Spleen (tissue), 11 donors: ENCODE results near the gene EPHB2. TPM values are rescaled to one million over a fixed set of nuclear protein-coding genes. Genes with fewer than 3 reads are reported as not detected.
A peak's percentile ranks its signal among the peaks of the same experiment; 100 is the strongest.

Experiments used
- DNase-seq: peaks from one replicate; pipeline ENCODE4 v3.0.0-alpha.2; 2020
- H3K27ac ChIP-seq, 8 donors: fragments of 200-600 bp; sonication (generic) in 7 of 8; 1 replicate in 4 of 8; 2 replicates in 4 of 8; pipeline versions ENCODE4 v1.5.0 to v1.8.0; 2016 to 2021; ENCODE audit warnings: inconsistent platforms in 4 of 8, mild to moderate bottlenecking in 4 of 8, moderate library complexity in 1 of 8
- H3K27me3 ChIP-seq, 7 donors: fragments of 200-600 bp; sonication (generic) in 6 of 7; replicated peaks in 1 of 7; 1 replicate in 4 of 7; 2 replicates in 3 of 7; pipeline versions ENCODE4 v1.5.0 to v1.8.0; 2016 to 2021; ENCODE audit warnings: inconsistent platforms in 3 of 7, mild to moderate bottlenecking in 1 of 7
- H3K36me3 ChIP-seq, 6 donors: fragments of 200-600 bp; sonication (generic) in 5 of 6; 1 replicate in 4 of 6; 2 replicates in 2 of 6; pipeline versions ENCODE4 v1.5.0 to v1.8.0; 2016 to 2021; ENCODE audit warnings: inconsistent platforms in 2 of 6
- H3K4me1 ChIP-seq, 6 donors: fragments of 200-600 bp; sonication (generic) in 5 of 6; 1 replicate in 3 of 6; 2 replicates in 3 of 6; pipeline versions ENCODE4 v1.5.0 to v1.8.0; 2016 to 2021; ENCODE audit warnings: inconsistent platforms in 3 of 6
- H3K4me3 ChIP-seq, 8 donors: fragments of 200-600 bp; sonication (generic) in 7 of 8; 1 replicate in 4 of 8; 2 replicates in 4 of 8; pipeline versions ENCODE4 v1.5.0 to v1.8.0; 2016 to 2021; ENCODE audit warnings: inconsistent platforms in 4 of 8, mild to moderate bottlenecking in 4 of 8, moderate library complexity in 2 of 8
- H3K9me3 ChIP-seq, 8 donors: fragments of 200-600 bp; sonication (generic) in 7 of 8; 1 replicate in 4 of 8; 2 replicates in 4 of 8; pipeline versions ENCODE4 v1.5.0 to v1.8.0; 2016 to 2021; ENCODE audit warnings: inconsistent platforms in 4 of 8
- POLR2A ChIP-seq, 3 donors: fragments of 450-650 bp; IDR thresholded peaks; one replicate each; pipeline ENCODE4 v1.5.1; 2017; ENCODE audit warnings: antibody characterized with exemption in 3 of 3, mild to moderate bottlenecking in 1 of 3
- POLR2AphosphoS5 ChIP-seq, 3 donors: sonication (generic); formaldehyde crosslinking; IDR thresholded peaks; one replicate each; pipeline ENCODE4 v1.5.1; 2017; ENCODE audit warnings: antibody characterized with exemption in 3 of 3
- WGBS, 5 donors: extraction: QIAGEN DNeasy Blood & Tissue Kit in 3 of 5; methylation state at CpG; one replicate each; pipeline versions ENCODE4 v1.1.5 to v1.1.7; 2013 to 2018; 5-methylcytosine and 5-hydroxymethylcytosine counted together
- intact Hi-C: fragments of 100-400 bp; cut with DNase I; formaldehyde crosslinking; loops from one replicate; pipeline ENCODE4 v1.15.0; 2023; ENCODE audit warnings: low total_unique reads
- polyA plus RNA-seq, 3 donors: library from polyadenylated mRNA; stranded (reverse); fragments of 200-250 nt; gene quantifications; one replicate each; pipeline ENCODE4 v1.2.1, GENCODE V29; 2013
- total RNA-seq, 7 donors: library from RNA; depleted of rRNA in 3 of 7; stranded (reverse); fragments of >200 nt in 3 of 7; fragmentation: NEBNext Ultra II Directional in 4 of 7; extraction: Animal tissue kit (Norgen Biotek cat#: 25700) in 4 of 7; gene quantifications; one replicate each; pipeline versions ENCODE4 v1.1.0 to v1.2.1, GENCODE V29; 2016 to 2021
- TF ChIP-seq, protein P1 (sequence below), 11 experiments: fragments of 200-600 bp in 7 of 11; fragments of 450-650 bp in 4 of 11; sonication (generic) in 4 of 11; IDR thresholded peaks in 8 of 11; conservative IDR thresholded peaks in 3 of 11; 1 replicate in 7 of 11; 2 replicates in 4 of 11; pipeline versions ENCODE4 v1.4.0 to v1.8.0; 2016 to 2021; ENCODE audit warnings: antibody characterized with exemption in 11 of 11, inconsistent platforms in 4 of 11, mild to moderate bottlenecking in 1 of 11
- donor health status: healthy with polysubstance abuse.
- donor health status: DM: no; HTN: no; CAD: no; lungs with moderate emphysema.
- donor health status: DM: no; HTN: no; CAD: no.
- donor health status: Bipolar disorder and iron deficiency.
- donor health status: healthy.
- donor health status: DM: no; HTN: no; CAD: no.
- donor health status: DM: yes; HTN: yes; CAD: no.

EPHB2 gene
- total and polyA plus RNA-seq, 10 donors = 0.67 to 9.3 (median 6.3) TPM

DNA sequence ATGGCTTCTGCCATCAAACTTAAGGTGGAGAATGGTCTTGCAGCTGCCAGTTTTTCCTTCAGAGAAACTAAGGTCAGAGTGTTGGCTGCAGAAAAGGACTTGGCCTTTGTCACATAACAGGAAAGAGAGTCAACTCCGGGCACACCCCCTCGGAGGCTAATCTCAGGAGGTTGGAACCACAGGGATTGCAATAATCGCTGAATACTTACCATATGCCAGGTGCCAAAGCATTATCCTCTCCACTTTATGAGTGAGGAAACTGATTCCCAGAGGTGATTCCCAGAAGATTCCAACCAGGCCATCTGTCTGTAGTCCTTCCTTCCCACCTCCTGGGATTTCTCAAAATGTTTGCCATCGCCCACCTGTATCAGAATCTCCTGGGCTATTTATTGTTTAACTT, 208.0 kb downstream of the EPHB2 start:
- TF ChIP-seq, protein P1, sequence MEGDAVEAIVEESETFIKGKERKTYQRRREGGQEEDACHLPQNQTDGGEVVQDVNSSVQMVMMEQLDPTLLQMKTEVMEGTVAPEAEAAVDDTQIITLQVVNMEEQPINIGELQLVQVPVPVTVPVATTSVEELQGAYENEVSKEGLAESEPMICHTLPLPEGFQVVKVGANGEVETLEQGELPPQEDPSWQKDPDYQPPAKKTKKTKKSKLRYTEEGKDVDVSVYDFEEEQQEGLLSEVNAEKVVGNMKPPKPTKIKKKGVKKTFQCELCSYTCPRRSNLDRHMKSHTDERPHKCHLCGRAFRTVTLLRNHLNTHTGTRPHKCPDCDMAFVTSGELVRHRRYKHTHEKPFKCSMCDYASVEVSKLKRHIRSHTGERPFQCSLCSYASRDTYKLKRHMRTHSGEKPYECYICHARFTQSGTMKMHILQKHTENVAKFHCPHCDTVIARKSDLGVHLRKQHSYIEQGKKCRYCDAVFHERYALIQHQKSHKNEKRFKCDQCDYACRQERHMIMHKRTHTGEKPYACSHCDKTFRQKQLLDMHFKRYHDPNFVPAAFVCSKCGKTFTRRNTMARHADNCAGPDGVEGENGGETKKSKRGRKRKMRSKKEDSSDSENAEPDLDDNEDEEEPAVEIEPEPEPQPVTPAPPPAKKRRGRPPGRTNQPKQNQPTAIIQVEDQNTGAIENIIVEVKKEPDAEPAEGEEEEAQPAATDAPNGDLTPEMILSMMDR (IDR thresholded peaks at IDR 0.05 in 8 of 11, conservative IDR thresholded peaks at IDR 0.05 in 3 of 11) = no peak
- TF ChIP-seq POLR2A (IDR thresholded peaks at IDR 0.05) (no peak), POLR2AphosphoS5 (IDR thresholded peaks at IDR 0.05) (no peak)
- DNase-seq = no peak
- Histone ChIP-seq H3K4me3 (no peak overlapping the region), H3K27ac (no peak overlapping the region), H3K4me1 (peaks cover 0 to 22% (median 8%) of the 10 kb centered on the region in 6 donors), H3K9me3 (no peaks in the 10 kb centered on the region), H3K27me3 (peaks cover 0 to 16% (median 0%) of the 10 kb centered on the region in 7 donors), H3K36me3 (no peaks in the 10 kb centered on the region)
- WGBS, 5 donors = 69 to 87% (median 80%) methylated on average over 4 of the region's 4 CpGs
- intact Hi-C loops = no loop called here

DNA sequence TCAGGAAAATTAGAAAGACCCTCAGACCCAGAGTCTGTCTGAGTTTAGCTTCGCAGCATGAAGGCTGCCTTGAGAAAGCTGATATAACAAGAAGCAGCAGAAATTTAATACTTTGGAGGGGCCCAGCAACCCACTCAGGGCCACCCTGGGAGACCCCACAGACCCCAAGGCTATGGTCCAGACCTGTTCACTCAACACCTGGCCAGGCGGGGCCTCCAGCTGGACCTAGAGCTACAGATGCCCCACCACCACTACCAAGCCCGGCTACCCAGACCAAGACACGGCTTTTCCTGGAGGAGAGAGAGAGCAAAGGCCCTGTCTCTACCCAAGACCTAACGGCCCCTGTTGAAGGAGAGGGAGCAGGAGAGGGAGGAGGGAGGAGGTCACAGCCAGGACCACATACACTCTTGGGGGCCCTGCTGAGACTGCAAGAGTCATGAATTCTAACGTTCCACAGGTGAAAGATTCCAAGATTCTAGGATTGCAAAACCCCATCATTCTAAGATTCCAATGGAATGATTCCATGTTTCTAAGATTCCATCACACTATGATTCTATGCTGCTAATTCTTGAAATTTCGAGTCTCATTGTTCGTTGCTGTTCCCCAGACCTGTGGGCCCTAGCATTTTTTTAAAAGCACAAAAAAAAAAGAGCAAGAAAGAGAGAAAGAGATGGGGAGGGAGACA, 208.8 kb downstream of the EPHB2 start:
- peak; percentile 20 for DNase-seq
- WGBS, 5 donors = 74 to 95% (median 88%) methylated on average over 8 of the region's 8 CpGs
- Histone ChIP-seq H3K4me1 (peaks cover 0 to 22% (median 8%) of the 10 kb centered on the region in 6 donors), H3K27ac (no peak overlapping the region), H3K27me3 (peaks cover 0 to 16% (median 0%) of the 10 kb centered on the region in 7 donors), H3K36me3 (no peaks in the 10 kb centered on the region), H3K4me3 (no peak overlapping the region), H3K9me3 (no peaks in the 10 kb centered on the region)
- TF ChIP-seq, protein P1 (IDR thresholded peaks at IDR 0.05 in 8 of 11, conservative IDR thresholded peaks at IDR 0.05 in 3 of 11) = no peak
- no peak for TF ChIP-seq POLR2A (IDR thresholded peaks at IDR 0.05)
- TF ChIP-seq POLR2AphosphoS5 (IDR thresholded peaks at IDR 0.05) = no peak
- intact Hi-C loops = no loop called here

DNA sequence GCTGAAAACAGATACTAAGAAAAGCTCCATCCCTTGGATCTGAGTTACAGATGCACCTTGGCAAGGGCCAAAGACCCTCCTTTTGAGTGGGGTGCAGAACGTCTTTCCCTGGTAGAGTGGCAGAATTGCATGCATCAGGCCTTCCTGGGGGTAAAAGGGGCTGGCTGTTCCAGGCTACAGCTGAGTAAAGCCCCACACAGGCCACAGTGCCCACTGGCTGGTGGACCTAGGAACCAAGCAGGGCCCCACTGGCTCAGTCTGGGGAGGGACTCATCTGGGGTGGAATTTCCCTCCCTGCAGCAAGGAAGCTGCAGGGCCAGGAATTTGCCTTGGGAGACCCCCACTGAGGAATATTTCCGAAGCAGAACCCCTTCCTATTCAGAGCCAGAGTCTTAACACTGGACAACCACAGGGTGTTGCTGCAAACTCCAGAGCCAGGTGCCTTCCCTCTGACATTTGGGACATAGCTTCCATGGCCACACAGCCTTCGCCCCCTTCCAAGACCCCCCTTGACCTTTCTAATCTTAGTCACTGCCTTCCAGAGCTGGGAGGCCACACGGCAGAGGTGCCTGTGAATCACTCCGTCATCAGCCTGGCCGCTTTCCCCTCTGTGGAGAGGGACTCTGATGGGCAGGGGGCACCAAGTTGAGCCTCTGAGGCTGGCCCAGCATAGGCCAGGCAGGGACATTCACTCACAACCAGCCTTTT, 209.5 kb downstream of the EPHB2 start:
- no peak overlapping the region for H3K27ac ChIP-seq
- DNase-seq = no peak
- 78 to 89% (median 86%) methylated on average over 6 of the region's 6 CpGs for WGBS, 5 donors
- intact Hi-C loops = no loop called here
- peaks cover 0 to 22% (median 8%) of the 10 kb centered on the region in 6 donors for H3K4me1 ChIP-seq
- peaks cover 0 to 16% (median 0%) of the 10 kb centered on the region in 7 donors for H3K27me3 ChIP-seq
- H3K4me3 ChIP-seq = no peak overlapping the region
- no peaks in the 10 kb centered on the region for H3K9me3 ChIP-seq
- no peaks in the 10 kb centered on the region for H3K36me3 ChIP-seq
- TF ChIP-seq POLR2AphosphoS5 (IDR thresholded peaks at IDR 0.05) = no peak
- no peak for TF ChIP-seq POLR2A (IDR thresholded peaks at IDR 0.05)
- TF ChIP-seq, protein P1 (IDR thresholded peaks at IDR 0.05 in 8 of 11, conservative IDR thresholded peaks at IDR 0.05 in 3 of 11) = no peak
